CD14-positive monocyte (primary cell): Measurements from ENCODE around the gene EBF3. TPM values are rescaled to one million over a fixed set of nuclear protein-coding genes. Genes with fewer than 3 reads are reported as not detected.

ENCODE experiments used
- DNase-seq, 3 donors: peaks; one replicate each; pipeline ENCODE4 v3.0.0-alpha.2; 2011 to 2022
- H2AFZ ChIP-seq: 2 replicates; pipeline ENCODE4 v1.6.0; 2012; ENCODE audit warnings: mild to moderate bottlenecking, low read depth, low read length, inconsistent platforms; ENCODE audit not compliant: insufficient read depth, poor library complexity, severe bottlenecking
- H3K27ac ChIP-seq, 2 donors: 1 replicate in 1 of 2; 2 replicates in 1 of 2; pipeline ENCODE4 v1.5.1; 2012 to 2013; ENCODE audit warnings: low read length in 2 of 2, control low read depth in 1 of 2, inconsistent platforms in 1 of 2, low read depth in 1 of 2, mild to moderate bottlenecking in 1 of 2
- H3K27me3 ChIP-seq, 2 donors: one replicate each; pipeline versions ENCODE4 v1.6.0 to v1.6.1; 2011 to 2013; ENCODE audit warnings: low read length in 2 of 2; ENCODE audit not compliant: control insufficient read depth in 2 of 2, insufficient read depth in 2 of 2
- H3K36me3 ChIP-seq, 2 donors: replicated peaks in 1 of 2; 1 replicate in 1 of 2; 2 replicates in 1 of 2; pipeline versions ENCODE4 v1.5.1 to v1.6.1; 2012 to 2013; ENCODE audit warnings: low read length in 2 of 2, control low read depth in 1 of 2, inconsistent platforms in 1 of 2, mild to moderate bottlenecking in 1 of 2; ENCODE audit not compliant: insufficient read depth in 2 of 2, control insufficient read depth in 1 of 2
- H3K4me1 ChIP-seq, 2 donors: 1 replicate in 1 of 2; 2 replicates in 1 of 2; pipeline versions ENCODE4 v1.5.1 to v1.6.1; 2012 to 2013; ENCODE audit warnings: low read length in 2 of 2, control low read depth in 1 of 2, inconsistent platforms in 1 of 2, mild to moderate bottlenecking in 1 of 2, moderate library complexity in 1 of 2; ENCODE audit not compliant: insufficient read depth in 2 of 2, control insufficient read depth in 1 of 2
- H3K4me2 ChIP-seq: replicated peaks from 2 replicates; pipeline ENCODE3; 2012; ENCODE audit warnings: low read length, moderate library complexity, mild to moderate bottlenecking; ENCODE audit not compliant: poor library complexity, severe bottlenecking; ENCODE audit errors: extremely low read depth
- H3K4me3 ChIP-seq, 3 experiments: fragments of 200-600 bp in 1 of 3; sonication (generic) in 1 of 3; replicated peaks in 1 of 3; 1 replicate in 2 of 3; 2 replicates in 1 of 3; pipeline ENCODE4 v1.5.1; 2011 to 2013; ENCODE audit warnings: low read length in 3 of 3, mild to moderate bottlenecking in 3 of 3, control low read depth in 2 of 3, low read depth in 2 of 3, inconsistent platforms in 1 of 3, moderate library complexity in 1 of 3
- H3K79me2 ChIP-seq: 2 replicates; pipeline ENCODE4 v1.6.0; 2012; ENCODE audit warnings: mild to moderate bottlenecking, control low read depth, inconsistent platforms, low read length, moderate library complexity; ENCODE audit not compliant: insufficient read depth
- H3K9ac ChIP-seq: 2 replicates; pipeline ENCODE4 v1.6.0; 2017; ENCODE audit warnings: low read length, mild to moderate bottlenecking; ENCODE audit not compliant: insufficient read depth, poor library complexity, severe bottlenecking
- H3K9me3 ChIP-seq, 2 donors: replicated peaks in 1 of 2; 1 replicate in 1 of 2; 2 replicates in 1 of 2; pipeline versions ENCODE4 v1.5.1 to v1.6.1; 2012 to 2013; ENCODE audit warnings: low read length in 2 of 2, control low read depth in 1 of 2; ENCODE audit not compliant: control insufficient read depth in 1 of 2, insufficient read depth in 1 of 2
- H4K20me1 ChIP-seq: 2 replicates; pipeline ENCODE4 v1.6.0; 2012; ENCODE audit warnings: mild to moderate bottlenecking, low read length, control low read depth, moderate library complexity; ENCODE audit not compliant: insufficient read depth
- H3K27ac Mint-ChIP-seq, 7 donors: one replicate each; pipeline ENCODE4 v1.8.0; 2020; ENCODE audit warnings: mild to moderate bottlenecking in 7 of 7, mixed read lengths in 7 of 7, moderate library complexity in 6 of 7, inconsistent platforms in 2 of 7
- H3K27me3 Mint-ChIP-seq, 3 donors: one replicate each; pipeline ENCODE4 v1.8.0; 2021 to 2022; ENCODE audit warnings: low read depth in 3 of 3, mild to moderate bottlenecking in 3 of 3, mixed read lengths in 3 of 3, moderate library complexity in 3 of 3, inconsistent platforms in 1 of 3
- H3K36me3 Mint-ChIP-seq, 2 donors: one replicate each; pipeline ENCODE4 v1.8.0; 2020; ENCODE audit warnings: mixed read lengths in 2 of 2, inconsistent platforms in 1 of 2, mild to moderate bottlenecking in 1 of 2
- H3K4me1 Mint-ChIP-seq: one replicate; pipeline ENCODE4 v1.8.0; 2020; ENCODE audit warnings: mild to moderate bottlenecking, mixed read lengths
- H3K4me3 Mint-ChIP-seq, 2 donors: one replicate each; pipeline ENCODE4 v1.8.0; 2020; ENCODE audit warnings: mild to moderate bottlenecking in 2 of 2, mixed read lengths in 2 of 2, moderate library complexity in 1 of 2
- H3K9me3 Mint-ChIP-seq, 7 donors: one replicate each; pipeline ENCODE4 v1.8.0; 2020 to 2022; ENCODE audit warnings: mixed read lengths in 7 of 7, mild to moderate bottlenecking in 6 of 7, moderate library complexity in 6 of 7, inconsistent platforms in 2 of 7
- CTCF ChIP-seq: fragments of 200-600 bp; IDR thresholded peaks from one replicate; pipeline ENCODE4 v1.8.0; 2022; ENCODE audit warnings: antibody characterized with exemption, mild to moderate bottlenecking
- WGBS: methylation state at CpG from one replicate; pipeline ENCODE4 v1.1.5; 2013; ENCODE audit warnings: missing lambda C conversion rate; ENCODE audit not compliant: insufficient coverage; 5-methylcytosine and 5-hydroxymethylcytosine counted together
- intact Hi-C, 2 donors: fragments of 100-400 bp; cut with micrococcal nuclease; formaldehyde crosslinking; loops; one replicate each; pipeline versions ENCODE4 v1.15.0 to v1.15.1; 2023
- polyA plus RNA-seq, 3 donors: library from polyadenylated mRNA; depleted of rRNA in 1 of 3; unstranded in 2 of 3; stranded (reverse) in 1 of 3; fragments of 300-500 nt in 2 of 3; fragments of >200 nt in 1 of 3; fragmentation: Illumina TruSeq in 2 of 3; gene quantifications; 1 replicate in 2 of 3; 2 replicates in 1 of 3; pipeline ENCODE4 v1.2.3, GENCODE V29; 2012 to 2021

EBF3 gene
- polyA plus RNA-seq, 3 donors, result not detected

- H3K27ac ChIP-seq, result no peak overlapping the region
- Mint-ChIP-seq H3K36me3 (no peaks in the 10 kb centered on the region), H3K4me3 (no peak overlapping the region), H3K4me1 (no peaks in the 10 kb centered on the region), H3K27me3 (peaks cover 0 to 4% (median 0%) of the 10 kb centered on the region in 3 donors), H3K9me3 (peaks cover 0 to 11% (median 2%) of the 10 kb centered on the region in 7 donors), H3K27ac (no peak overlapping the region)
- 100% methylated on average over 7 of the region's 12 CpGs for WGBS
- no peaks in the 10 kb centered on the region for H3K4me1 ChIP-seq
- no peak overlapping the region for H3K4me2 ChIP-seq
- H3K79me2 ChIP-seq, result no peaks in the 10 kb centered on the region
- intact Hi-C loops, result no loop called here
- H3K27me3 ChIP-seq, result no peaks in the 10 kb centered on the region
- no peak overlapping the region for H3K4me3 ChIP-seq
- H3K9ac ChIP-seq, result no peak overlapping the region
- no peaks in the 10 kb centered on the region for H3K36me3 ChIP-seq
- DNase-seq, result no peak
- H3K9me3 ChIP-seq, result peaks cover 0 to 3% of the 10 kb centered on the region in 2 donors
- no peak for TF ChIP-seq CTCF
- no peak overlapping the region for H2AFZ ChIP-seq
- H4K20me1 ChIP-seq, result no peaks in the 10 kb centered on the region
Measured at GRCh38 chr10:129843702-129844101, 120.4 kb downstream of the EBF3 start.

- no peaks in the 10 kb centered on the region for H4K20me1 ChIP-seq
- H3K79me2 ChIP-seq, result no peaks in the 10 kb centered on the region
- TF ChIP-seq CTCF, result no peak
- H3K4me1 ChIP-seq, result no peaks in the 10 kb centered on the region
- Mint-ChIP-seq H3K36me3 (no peaks in the 10 kb centered on the region), H3K4me3 (no peak overlapping the region), H3K27me3 (peaks cover 0 to 5% (median 0%) of the 10 kb centered on the region in 3 donors), H3K27ac (no peak overlapping the region), H3K4me1 (no peaks in the 10 kb centered on the region), H3K9me3 (peaks cover 0 to 11% (median 2%) of the 10 kb centered on the region in 7 donors)
- no peak overlapping the region for H3K27ac ChIP-seq
- no peaks in the 10 kb centered on the region for H3K27me3 ChIP-seq
- H2AFZ ChIP-seq, result no peak overlapping the region
- no peak overlapping the region for H3K4me3 ChIP-seq
- no peak overlapping the region for H3K4me2 ChIP-seq
- peaks cover 0 to 3% of the 10 kb centered on the region in 2 donors for H3K9me3 ChIP-seq
- H3K9ac ChIP-seq, result no peak overlapping the region
- H3K36me3 ChIP-seq, result no peaks in the 10 kb centered on the region
- DNase-seq, result no peak
- 94% methylated on average over 11 of the region's 22 CpGs for WGBS
- intact Hi-C loops, result no loop called here
Measured at GRCh38 chr10:129843131-129843541, 120.9 kb downstream of the EBF3 start.
